DMS153 treated with DMSO at 0.1 percent for 48 hours (cell line): ENCODE measurements around the gene RLIM.

ENCODE experiments used
- DNase-seq: peaks from one replicate; lab custom pipeline; 2025; ENCODE audit not compliant: unreplicated experiment; lab: John Stamatoyannopoulos, UW

RLIM gene

DNA sequence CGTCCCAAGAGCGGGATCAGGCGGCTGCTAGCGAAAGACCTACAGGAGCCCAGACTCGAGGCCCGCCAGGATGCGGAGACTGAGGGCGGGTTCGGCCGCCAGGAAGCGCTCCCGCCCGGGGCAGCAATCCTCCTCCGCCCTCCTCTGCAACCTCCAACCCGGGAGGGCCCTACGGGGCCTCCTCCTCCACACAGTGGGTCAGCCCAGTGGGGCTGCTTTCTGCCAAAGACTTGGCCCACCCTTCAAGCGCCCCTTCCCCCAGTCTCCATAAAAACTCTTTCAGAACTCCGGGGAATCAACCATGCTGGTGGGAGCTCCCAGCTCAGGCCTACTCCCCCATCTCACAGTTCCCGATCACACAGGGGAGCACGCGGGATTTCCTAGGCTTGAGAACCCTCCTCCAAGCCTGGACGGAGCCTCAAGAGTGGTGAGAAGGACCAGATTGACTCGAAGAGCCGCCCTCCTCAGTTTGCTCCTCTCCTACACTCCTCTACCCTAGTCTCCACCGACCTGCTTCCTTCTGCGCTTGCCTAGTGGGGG is 77.5 kb downstream of the RLIM start:
- no peak for DNase-seq

DNA sequence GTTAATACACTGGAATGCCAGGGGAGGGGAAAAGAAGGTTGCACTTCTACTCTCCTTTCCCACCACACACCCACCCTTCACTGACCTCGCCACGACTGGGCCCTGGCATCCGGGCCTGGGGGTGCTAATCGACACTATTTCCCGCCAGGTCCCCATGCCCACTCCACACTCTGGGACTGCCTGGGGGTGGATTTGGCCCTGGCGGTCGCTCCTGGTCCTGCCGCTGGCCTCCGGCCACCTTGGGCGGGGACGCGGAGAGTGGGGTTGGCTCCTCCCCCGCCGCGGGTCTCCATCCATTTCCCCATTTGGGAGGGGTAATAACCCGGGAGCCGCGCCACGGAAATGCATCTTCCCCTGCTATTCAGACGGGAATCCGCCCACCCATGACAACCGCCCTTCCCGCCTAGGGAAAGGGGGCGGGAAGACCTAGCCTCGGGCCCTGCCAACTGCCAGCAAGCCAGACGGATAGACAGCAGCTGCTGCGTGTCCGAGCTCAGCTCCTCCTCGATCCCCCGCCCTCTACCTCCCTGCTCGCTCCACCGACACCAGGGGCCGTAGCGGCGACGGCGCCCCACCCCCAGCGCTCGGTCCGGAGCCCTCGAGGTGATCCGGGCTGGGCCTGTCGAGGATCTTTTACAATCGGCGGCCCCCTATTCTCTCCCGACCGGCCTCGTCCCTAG is 78.1 kb downstream of the RLIM start:
- DNase-seq, result peak; percentile 7

DNA sequence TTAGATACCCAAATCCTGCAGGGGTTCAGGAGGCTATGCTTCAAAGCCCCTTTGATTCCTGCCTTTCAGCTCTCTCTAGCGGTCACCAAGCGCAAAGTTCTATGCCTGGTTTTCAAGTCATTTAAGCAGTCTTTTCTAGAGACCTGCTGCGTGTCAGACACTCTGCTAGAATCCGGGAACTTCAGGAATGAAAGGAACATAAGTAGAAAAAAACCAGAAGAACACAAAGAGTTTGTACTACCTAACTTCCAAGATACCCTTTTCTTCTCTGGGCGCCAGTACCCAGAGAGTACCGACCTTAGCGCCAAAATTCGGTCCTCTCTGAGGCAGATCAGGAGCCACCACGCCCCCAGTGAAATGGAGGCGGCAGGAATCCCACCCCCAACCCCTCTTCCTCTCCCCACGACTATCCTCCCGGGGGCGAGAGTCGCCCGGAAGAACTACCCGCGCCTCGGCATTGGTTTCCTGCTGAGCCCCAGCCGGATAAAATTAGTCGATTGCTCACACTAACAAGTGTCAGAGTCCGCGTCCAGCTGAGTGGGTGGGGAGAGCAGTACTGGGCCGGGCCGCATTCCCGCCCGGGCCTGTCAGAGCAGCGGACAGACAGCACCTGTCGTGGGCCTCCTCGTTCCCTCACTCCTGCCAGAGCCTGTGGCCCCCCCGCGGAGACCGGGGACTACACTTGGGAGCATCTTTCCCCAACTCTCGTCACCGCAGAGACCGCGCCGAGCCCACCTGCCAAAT is 78.8 kb downstream of the RLIM start:
- DNase-seq, result peak; percentile 32
